ENCODE results near the gene EFNA3. TPM values are rescaled to one million over a fixed set of nuclear protein-coding genes. Genes with fewer than 3 reads are reported as not detected.

EFNA3 gene
- total RNA-seq, 1 donor from 2014 or later: 2.3 TPM

DNA sequence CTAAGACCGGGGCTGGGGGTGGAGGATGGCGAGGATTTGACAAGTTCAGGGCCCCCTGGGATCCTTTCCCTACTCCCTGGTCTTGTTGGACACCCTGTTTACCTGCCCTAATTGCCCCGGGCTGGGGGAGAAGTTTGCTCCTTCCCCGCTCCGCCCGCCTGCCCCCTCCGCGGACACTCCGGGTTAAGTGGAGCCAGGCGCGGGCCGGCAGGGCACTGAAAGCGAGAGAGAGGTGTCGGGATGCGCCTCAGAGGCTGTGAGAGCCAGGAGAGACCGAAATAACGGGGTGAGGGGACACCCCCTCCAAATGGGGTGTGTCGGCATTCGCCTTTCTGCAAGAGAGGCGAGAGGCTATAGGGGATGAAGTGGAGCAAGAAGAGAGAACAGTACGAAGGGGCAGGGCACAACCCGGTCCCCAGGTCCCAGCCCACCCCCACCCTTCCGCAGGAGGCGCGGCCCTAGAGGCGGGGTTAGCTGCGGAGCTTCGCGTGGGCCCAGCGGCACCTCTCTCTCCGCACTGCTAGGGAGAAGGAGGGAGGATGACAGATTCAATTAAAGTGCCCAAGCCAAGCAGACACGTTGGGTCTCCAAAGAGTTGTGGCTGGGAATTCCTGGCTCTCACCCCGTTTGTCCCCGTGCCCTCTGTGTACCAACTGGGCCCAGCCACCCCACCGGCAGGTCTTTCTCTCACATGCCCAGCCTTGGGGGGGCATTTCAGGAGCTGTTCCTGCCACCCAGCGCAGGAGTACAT, 3.8 kb downstream of the EFNA3 start:
- intact Hi-C loops (cut with micrococcal nuclease): loop anchor here (5.0 kb wide), 2 partner anchors 580 to 755 kb away; partner anchors contain the start of genes ATP8B2, SHE and TDRD10

DNA sequence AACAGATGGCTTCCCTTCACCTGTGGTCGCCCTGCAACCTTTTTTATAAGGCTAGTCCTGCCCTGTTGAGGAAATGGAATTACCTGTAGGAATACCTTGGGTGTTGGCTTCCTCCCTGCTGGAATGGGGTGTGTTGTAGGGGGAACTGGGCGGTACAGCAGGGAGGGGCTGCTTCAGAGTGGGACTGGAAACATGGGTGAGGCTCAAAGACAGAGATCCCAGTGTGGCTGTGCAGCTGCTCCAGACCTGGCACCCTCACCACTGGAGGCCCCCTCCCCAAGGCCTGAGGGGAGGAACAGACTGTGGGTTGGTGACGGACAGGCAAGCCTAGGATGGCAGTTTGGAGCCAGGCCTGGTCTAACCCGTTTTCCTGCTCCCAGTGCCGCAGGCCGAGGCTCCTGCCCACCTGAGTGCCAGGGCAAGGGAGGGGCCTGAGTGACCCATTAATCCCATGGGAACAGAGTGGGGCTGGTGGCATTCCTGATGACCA, 4.5 kb downstream of the EFNA3 start:
- intact Hi-C loops (cut with micrococcal nuclease): loop anchor here (5.0 kb wide), 2 partner anchors 581 to 756 kb away; partner anchors contain the start of genes ATP8B2, SHE and TDRD10

DNA sequence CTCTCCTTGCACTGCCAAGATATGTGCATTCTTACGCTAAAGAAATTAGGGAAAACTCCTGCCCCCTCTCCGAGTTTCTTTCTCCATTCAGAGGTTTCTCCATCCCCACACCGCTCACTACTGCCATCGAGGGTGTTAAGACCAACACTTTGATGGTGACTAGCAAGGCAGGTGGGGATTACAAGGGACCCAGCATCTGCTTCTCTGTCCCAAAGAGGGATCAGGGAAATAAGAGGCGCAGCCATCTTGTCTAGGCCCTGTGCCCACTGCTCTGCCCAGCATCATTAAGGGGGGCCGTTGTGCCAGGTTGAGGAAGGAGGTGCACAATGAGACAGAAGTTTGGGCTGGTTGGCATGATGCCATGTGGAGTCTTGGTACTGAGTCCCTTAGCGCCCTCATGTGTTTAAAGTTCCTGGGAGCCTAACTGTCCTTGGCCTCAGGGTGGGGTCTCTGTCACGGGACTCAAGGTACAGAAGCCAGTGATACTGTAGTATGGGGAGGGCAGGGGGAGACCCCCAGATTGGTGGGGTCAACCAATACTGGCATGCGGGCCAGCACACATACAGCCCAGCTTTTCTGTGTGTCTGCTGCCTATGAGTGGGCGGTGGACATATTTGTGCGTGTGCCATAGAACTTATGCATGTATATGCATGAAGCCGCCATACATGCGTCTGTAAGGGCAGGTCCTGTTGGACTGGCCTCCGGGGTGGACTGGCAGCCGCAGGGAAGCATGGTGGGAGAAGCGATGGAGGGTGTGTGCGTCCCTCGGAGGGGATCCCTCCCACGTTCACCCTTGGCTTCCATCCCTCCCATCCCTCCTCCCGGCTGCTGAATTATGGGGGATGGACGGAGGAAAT, 5.5 kb downstream of the EFNA3 start:
- intact Hi-C loops (cut with micrococcal nuclease): loop anchor here (1.0 to 5.0 kb wide), 7 partner anchors 21 to 757 kb away; partner anchors contain the start of genes ATP8B2, EFNA4, FDPS and SHE

DNA sequence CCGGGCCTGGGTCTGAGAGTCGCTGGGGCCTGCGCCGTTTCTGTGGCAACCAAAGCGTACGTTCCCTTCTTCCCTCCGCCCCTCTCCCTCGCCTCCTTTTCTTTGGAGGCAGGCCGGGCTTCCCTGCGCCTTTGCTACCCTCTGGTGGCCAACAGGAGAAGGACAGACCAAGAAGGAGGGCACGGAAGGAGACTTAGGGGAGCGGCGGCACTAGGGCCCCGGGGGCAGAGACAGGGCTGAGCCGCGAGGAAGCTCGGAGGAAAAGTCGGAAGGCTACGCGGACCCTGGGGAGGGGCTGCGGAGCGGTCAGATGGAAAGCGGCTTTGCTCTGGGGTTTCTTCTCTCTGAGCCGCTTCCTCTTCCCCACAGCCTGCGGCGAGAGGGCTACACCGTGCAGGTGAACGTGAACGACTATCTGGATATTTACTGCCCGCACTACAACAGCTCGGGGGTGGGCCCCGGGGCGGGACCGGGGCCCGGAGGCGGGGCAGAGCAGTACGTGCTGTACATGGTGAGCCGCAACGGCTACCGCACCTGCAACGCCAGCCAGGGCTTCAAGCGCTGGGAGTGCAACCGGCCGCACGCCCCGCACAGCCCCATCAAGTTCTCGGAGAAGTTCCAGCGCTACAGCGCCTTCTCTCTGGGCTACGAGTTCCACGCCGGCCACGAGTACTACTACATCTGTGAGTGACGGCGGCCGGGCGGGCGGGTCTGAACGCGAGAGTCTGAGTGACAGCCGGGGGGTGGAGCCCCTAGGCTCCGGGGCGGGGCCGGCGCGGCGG, 6.3 kb downstream of the EFNA3 start:
- intact Hi-C loops (cut with micrococcal nuclease): loop anchor here (1.0 to 5.0 kb wide), 17 partner anchors 22 to 758 kb away; partner anchors contain the start of genes ADAM15, ATP8B2, CKS1B and EFNA4

DNA sequence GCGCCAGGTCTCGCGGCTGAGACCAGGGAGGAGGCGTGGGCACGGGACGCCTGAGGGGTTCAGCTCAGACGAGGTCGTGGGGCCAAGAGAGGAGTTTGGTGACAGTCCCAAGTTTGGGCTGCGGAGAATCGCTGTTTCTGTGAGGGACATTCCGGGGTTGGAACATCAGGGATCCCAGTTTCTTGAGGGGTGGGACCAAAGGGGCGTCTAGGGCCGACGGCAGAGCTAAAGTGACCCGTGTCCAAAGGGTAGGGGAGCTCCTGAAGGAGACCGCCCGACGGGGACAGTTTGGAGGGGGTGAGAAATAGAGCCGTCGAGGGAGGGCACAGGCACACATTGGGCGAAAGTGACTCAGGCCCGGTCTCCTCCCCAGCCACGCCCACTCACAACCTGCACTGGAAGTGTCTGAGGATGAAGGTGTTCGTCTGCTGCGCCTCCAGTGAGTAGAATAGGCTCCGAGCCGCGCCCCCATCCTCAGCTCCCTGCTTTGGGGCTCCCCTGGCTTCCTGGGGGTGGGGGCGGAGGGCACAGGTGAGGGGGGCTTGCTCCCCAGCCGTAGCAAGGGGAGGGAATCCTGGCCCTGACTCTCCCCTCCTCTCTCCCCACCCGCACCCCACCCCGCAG, 7.0 kb downstream of the EFNA3 start:
- intact Hi-C loops (cut with micrococcal nuclease): loop anchor here (1.0 to 5.0 kb wide), 11 partner anchors 34 to 606 kb away; partner anchors contain the start of genes ADAM15, CKS1B, FLAD1 and SLC50A1

DNA sequence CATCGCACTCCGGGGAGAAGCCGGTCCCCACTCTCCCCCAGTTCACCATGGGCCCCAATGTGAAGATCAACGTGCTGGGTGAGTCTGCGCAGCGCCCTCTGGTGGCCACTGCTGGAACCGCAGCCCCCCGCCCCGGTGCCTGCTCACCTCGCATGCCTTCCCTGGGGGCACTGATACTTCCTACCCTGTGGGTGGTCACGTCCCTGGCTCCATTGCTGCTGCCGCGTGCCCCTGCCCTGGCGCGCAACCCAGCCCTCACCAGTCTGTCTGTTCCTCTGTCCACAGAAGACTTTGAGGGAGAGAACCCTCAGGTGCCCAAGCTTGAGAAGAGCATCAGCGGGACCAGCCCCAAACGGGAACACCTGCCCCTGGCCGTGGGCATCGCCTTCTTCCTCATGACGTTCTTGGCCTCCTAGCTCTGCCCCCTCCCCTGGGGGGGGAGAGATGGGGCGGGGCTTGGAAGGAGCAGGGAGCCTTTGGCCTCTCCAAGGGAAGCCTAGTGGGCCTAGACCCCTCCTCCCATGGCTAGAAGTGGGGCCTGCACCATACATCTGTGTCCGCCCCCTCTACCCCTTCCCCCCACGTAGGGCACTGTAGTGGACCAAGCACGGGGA, 7.6 kb downstream of the EFNA3 start:
- intact Hi-C loops (cut with micrococcal nuclease): loop anchor here (1.0 to 5.0 kb wide), 2 partner anchors 82 to 141 kb away; no protein-coding TSS in a partner anchor

DNA sequence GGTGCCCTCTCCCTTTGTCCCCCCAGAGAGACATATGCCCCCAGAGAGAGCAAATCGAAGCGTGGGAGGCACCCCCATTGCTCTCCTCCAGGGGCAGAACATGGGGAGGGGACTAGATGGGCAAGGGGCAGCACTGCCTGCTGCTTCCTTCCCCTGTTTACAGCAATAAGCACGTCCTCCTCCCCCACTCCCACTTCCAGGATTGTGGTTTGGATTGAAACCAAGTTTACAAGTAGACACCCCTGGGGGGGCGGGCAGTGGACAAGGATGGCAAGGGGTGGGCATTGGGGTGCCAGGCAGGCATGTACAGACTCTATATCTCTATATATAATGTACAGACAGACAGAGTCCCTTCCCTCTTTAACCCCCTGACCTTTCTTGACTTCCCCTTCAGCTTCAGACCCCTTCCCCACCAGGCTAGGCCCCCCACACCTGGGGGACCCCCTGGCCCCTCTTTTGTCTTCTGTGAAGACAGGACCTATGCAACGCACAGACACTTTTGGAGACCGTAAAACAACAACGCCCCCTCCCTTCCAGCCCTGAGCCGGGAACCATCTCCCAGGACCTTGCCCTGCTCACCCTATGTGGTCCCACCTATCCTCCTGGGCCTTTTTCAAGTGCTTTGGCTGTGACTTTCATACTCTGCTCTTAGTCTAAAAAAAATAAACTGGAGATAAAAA, 8.4 kb downstream of the EFNA3 start:
- intact Hi-C loops (cut with micrococcal nuclease): loop anchor here (1.0 to 5.0 kb wide), 2 partner anchors 81 to 140 kb away; no protein-coding TSS in a partner anchor

DNA sequence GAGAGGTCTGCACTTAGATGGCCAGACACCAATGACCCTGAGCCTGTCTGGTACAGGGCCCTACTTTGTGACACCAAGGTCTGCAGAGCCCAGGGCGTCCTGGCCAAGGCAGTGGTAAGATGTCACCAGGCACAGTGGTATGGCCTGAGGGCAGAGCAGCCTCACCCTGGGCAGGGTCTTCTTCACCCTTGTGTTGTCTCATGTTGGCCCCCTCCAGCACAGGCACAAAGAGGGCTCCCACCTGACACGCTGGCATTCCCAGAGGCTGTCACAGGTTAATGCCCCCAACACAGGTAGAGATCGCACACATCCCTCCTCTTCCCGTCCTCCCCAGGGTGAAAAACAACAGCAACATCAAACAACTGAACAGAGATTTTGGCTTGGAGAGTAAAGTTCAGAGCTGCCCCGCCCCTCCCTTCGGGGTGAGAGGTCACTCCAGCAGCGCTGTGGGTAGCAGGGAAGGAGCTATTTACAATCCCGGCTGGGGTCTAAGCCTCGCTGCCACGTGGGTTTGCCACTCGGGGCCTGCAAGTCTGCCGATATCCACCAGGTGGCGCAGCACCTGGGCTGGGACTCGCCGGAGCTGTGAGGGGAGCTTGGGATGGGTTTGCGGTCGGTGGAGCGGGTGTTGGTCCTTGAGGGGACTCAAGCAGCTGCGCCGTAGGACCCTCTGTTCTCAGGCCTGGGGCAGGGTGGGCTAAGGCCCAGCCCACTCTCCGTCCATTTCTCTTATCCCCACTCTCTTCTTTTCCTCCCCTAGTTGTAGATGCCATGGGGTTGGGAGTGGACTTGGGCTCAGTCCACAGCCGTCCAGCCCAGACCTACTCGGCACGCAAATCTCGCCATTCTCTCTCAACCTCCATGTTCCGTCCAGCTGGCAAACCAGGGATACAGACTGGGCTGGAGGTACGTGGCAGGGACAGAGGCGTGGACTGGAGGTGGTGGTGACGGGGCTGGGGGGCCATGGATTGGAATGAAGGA, 12.7 kb downstream of the EFNA3 start:
- intact Hi-C loops (cut with micrococcal nuclease): loop anchor here (1.0 kb wide), 2 partner anchors 76 to 81 kb away; no protein-coding TSS in a partner anchor

DNA sequence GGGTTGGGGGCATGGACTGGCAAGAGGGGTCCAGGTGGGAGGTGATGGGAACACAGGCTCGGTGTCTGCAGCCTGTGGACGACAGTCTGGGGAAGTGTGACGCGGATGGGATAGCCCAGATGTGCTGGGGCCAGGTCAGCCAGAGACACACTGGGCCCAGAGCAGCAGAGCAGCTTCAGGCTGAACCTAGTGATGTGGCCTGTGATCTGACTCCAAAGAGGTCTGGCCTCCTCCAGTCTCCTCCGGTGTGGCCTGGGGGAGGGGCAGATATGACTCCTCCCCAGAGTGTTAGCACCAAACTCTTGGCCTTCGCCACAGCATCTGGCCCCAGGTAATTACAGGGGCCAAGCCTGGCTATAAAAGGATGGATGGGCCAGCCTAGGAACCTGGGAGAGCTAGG, 13.5 kb downstream of the EFNA3 start:
- intact Hi-C loops (cut with micrococcal nuclease): no loop called here

DNA sequence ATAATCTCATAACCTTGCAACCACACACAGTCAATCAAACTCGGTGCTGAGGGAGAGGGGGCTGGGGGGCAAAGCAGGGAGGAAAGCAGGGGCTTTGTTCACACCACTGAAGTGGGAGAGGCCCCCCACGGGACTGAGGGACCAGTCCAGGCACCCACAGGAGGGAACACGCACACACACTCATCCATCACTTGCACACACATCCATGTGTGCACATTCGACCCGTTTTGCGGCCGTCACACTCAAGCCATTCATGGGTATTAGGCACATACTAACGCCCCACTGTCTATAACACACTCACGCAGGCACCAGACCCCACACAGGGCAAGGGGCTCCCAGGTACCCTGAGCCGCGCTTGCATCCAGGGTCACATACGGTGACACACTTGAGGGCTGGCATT, 14.0 kb downstream of the EFNA3 start:
- intact Hi-C loops (cut with micrococcal nuclease): no loop called here

DNA sequence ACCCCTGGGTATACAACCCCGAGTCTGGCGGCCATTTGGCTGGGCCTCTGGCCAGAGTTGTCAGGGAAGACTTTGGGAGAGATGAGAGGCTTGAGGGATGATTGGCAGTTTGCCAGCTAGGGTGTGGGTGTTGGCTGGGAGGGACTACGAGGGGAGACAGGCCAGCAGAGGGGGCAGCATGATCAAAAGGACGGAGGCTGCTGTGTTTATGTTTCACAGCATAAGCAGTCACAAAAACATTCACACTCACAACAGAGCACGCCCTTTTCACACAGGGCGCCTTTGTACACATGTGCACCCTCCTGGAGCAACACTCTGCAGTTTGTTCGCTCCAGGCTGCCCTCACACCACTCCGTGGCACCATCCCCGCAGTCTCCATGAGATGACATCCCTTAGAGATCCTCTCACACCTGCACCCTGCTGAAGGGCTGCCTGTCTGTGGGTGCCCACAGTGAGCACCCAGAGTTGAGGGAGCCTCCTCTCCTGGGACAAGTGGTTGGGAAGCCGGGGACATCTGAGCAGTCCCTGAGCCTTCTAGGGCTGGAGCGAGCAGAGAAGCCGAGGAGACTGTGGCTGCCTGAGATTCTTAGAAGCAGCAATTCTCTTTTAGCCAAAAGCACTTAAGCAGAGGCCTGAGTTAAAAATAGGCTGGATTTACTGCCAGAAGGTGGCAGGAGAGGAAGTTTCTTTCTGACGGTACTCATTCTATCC, 15.4 kb downstream of the EFNA3 start:
- intact Hi-C loops (cut with micrococcal nuclease): no loop called here

DNA sequence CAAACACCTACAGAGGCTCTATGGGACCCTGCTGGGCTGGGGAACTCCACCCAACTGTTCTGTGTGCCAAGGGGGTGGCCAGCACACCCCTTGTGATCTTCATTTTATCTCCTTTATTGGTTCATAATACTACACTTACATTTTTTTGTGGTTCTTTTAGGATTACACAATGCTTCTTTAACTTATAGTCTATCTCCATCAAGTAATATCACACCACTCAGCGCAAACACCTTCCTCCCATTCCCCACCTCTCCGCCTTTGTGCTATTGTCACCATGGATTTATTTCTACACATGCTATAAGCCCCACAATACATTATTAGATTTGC, 15.9 kb downstream of the EFNA3 start:
- intact Hi-C loops (cut with micrococcal nuclease): no loop called here

DNA sequence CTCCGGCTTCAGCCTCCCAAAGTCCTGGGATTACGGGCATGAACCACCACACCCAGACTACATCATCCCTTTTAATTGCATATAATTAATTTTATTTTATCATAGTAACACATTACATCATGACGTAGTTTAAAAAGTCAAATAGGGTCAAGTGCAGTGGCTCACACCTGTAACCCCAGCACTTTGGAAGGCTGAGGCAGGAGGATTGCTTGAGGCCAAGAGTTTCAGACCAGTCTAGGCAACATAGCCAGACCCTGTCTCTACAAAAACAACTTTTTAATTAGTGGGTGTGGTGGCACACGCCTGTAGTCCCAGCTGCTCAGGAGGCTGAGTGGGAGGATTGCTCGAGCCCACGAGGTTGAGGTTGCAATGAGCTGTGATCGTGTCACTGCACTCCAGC, 20.7 kb downstream of the EFNA3 start:
- intact Hi-C loops (cut with micrococcal nuclease): no loop called here

DNA sequence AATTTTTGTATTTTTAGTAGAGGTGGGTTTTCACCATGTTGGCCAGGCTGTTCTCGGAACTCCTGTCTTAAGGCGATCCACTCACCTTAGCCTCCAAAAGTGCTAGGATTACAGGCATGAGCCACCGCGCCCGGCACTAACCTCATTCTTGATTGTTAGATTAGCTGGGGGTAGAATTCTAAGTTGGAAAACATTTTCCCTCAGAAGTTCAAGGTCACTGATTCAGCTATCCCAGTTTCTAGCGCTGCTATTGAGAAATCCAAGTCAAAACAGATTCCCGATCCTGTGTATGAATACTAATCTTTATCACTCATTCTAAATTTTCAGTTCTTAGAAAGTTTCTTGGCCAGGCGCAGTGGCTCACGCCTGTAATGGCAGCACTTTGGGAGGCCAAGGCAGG, 24.7 kb downstream of the EFNA3 start:
- intact Hi-C loops (cut with micrococcal nuclease): no loop called here

DNA sequence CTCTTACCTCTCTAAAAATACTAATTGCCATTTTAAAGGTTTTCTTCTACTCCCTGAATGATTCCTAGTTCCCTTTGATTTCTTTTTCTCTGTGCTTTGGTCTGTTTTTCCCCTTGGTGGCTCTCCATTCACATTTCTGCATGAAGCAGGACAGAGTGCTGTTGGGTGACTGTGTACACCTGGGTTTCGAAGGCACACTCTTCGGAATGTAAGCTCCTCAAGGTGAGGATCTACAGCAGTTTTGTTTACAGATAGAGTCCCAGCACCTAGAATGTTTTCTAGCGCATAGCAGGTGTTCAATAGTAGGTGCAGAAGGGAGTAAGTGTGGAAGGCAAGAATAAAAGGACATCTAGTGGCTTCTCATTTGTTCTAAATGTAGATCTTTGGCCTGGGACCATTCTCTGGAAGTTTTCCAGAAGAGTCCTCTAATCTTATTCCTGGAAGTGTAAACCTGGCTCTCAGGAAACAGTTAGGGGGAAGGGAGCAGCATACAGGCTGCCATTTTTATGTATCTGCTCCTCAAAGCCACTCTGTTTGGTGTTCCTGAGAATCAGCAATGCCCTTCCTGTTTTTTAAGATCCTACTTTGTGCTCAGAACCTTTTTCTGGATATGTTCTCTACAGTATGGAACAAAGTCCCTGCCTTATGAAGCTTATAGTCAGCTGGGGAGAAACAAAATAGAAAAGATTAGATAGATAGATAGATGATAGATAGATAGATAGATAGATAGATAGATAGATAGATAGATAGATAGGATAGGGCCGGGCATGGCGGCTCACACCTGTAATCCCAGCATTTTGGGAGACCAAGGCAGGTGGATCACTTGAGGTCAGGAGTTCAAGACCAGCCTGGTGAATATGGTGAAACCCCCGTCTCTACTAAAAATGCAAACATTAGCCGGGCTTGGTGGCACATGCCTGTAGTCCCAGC, 26.2 kb downstream of the EFNA3 start:
- intact Hi-C loops (cut with micrococcal nuclease): no loop called here

DNA sequence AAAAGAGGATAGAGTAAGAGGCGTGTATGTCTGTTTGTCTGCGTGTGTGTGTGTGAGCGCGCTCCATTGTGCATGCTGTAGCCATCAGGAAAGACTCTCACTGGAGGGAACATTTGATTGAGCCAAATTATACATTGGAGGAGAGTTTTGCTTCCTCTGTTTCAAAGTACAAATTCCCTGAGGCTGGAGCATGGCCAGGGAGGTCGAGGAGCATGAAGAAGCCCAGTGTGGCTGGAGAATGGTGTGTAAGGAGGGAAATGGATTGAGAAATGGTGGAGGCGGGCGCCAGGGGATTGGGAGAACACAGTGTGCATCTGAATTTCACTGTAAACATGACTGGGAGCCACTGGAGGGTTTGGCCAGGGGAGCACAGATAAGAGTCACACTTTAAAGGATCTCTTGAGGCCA, 27.0 kb downstream of the EFNA3 start:
- intact Hi-C loops (cut with micrococcal nuclease): no loop called here

DNA sequence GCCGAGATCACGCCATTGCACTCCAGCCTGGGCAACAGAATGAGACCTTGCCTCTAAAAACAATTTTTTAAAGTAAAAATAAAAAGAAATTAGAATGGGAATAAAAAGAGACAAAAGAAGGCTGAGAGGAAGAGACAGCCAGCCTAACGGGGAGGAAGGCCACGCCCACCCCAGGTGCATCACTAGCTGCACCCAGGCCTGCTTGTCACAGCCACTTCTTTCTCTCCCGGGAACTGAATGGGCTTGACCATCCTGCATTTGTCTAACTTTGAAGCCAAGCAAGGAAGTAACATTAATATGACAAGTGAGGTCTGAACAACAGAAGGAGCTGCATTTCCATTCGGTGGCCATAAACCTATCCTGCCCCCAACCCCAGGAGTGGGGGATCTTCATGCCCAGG, 28.2 kb downstream of the EFNA3 start:
- intact Hi-C loops (cut with micrococcal nuclease): no loop called here

All from T-helper 1 cell treated with Interleukin-12 subunit alpha and Interleukin-12 subunit beta and Interleukin-4 antibody, amounts not matched to agents 30 ng/mL and 1 ng/mL, for 36 hours (primary cell).